ENCODE data around the gene OCSTAMP.

- no peak for TF ChIP-seq REST (IDR thresholded peaks at IDR 0.05; ENCODE audit: insufficient read depth in 1 of 2, low read depth in 2 of 2, low read length in 2 of 2)
- no peak for TF ChIP-seq SIN3A (IDR thresholded peaks at IDR 0.05; ENCODE audit: borderline replicate concordance, insufficient read depth, low read length)
- no peak for TF ChIP-seq TAF1 (IDR thresholded peaks at IDR 0.05; ENCODE audit: borderline replicate concordance, insufficient read depth, low read length)
- no peak for TF ChIP-seq POLR2AphosphoS5 (IDR thresholded peaks at IDR 0.05; ENCODE audit: low read depth, low read length)
These were observed 27.3 kb downstream of the OCSTAMP start for GRCh38 chr20:46523108-46523507.

Measured in PFSK-1 (cell line).